ENCODE measurements around the gene ARHGAP1. TPM values are rescaled to one million over a fixed set of nuclear protein-coding genes. Genes with fewer than 3 reads are reported as not detected.

ARHGAP1 gene
- total and polyA plus RNA-seq, 2 of the 13 experiments (the other 11 are each of a cell fraction or from before 2014, with no cell fraction given) = 18.6 to 30.3 TPM

GRCh38 chr11:46719543-46720218, 19.3 kb upstream of the ARHGAP1 start (continued):
- TF ChIP-seq GRHL1 (CRISPR knock-in tag; conservative IDR thresholded peaks at IDR 0.05) (no peak), BCL6 (CRISPR knock-in tag; IDR thresholded peaks at IDR 0.05) (no peak), SMYD3 (CRISPR knock-in tag; IDR thresholded peaks at IDR 0.05) (no peak), ZNF34 (CRISPR knock-in tag; IDR thresholded peaks at IDR 0.05; ENCODE audit: borderline replicate concordance) (no peak), GZF1 (CRISPR knock-in tag; IDR thresholded peaks at IDR 0.05) (no peak; the same call in 1 of the 2 replicates), U2AF2 (IDR thresholded peaks at IDR 0.05; ENCODE audit: low read depth, low read length) (no peak), SALL1 (CRISPR knock-in tag; IDR thresholded peaks at IDR 0.05) (no peak; the same call in 1 of the 2 replicates), U2AF1 (optimal IDR thresholded peaks at IDR 0.05; ENCODE audit: low read depth, low read length) (no peak), ZNF580 (CRISPR knock-in tag; IDR thresholded peaks at IDR 0.05; ENCODE audit: borderline replicate concordance, low read depth) (no peak), ZNF317 (CRISPR knock-in tag; IDR thresholded peaks at IDR 0.05) (0 out of 2 replicates have a peak, but pooled peaks have one; percentile 15), TAF15 (IDR thresholded peaks at IDR 0.05; ENCODE audit: low read depth, low read length, poor library complexity, severe bottlenecking) (no peak), ZNF234 (CRISPR knock-in tag; conservative IDR thresholded peaks at IDR 0.05) (no peak), ZFX (CRISPR knock-in tag; IDR thresholded peaks at IDR 0.05; ENCODE audit: low read depth) (peak; percentile 72), ZNF124 (CRISPR knock-in tag; IDR thresholded peaks at IDR 0.05) (no peak), FOXA1 (IDR thresholded peaks at IDR 0.05) (no peak), FOXA1 (CRISPR knock-in tag; IDR thresholded peaks at IDR 0.05) (no peak), IKZF5 (CRISPR knock-in tag; IDR thresholded peaks at IDR 0.05) (no peak), SP140L (CRISPR knock-in tag; IDR thresholded peaks at IDR 0.05; ENCODE audit: borderline replicate concordance) (no peak), ZNF768 (CRISPR knock-in tag; IDR thresholded peaks at IDR 0.05) (no peak), SRSF1 (optimal IDR thresholded peaks at IDR 0.05; ENCODE audit: low read depth, low read length) (peak; percentile 8), NR2F2 (IDR thresholded peaks at IDR 0.05; ENCODE audit: borderline replicate concordance, low read depth) (no peak), ZBTB1 (CRISPR knock-in tag; IDR thresholded peaks at IDR 0.05; ENCODE audit: borderline replicate concordance) (no peak), HOMEZ (CRISPR knock-in tag; IDR thresholded peaks at IDR 0.05; ENCODE audit: low read depth) (no peak), TOPORS (CRISPR knock-in tag; IDR thresholded peaks at IDR 0.05) (no peak), GFI1 (CRISPR knock-in tag; IDR thresholded peaks at IDR 0.05; ENCODE audit: borderline replicate concordance) (no peak), E2F5 (CRISPR knock-in tag; conservative IDR thresholded peaks at IDR 0.05) (no peak)

All from HepG2 (cell line).